Mesothelial cell of epicardium (in vitro differentiated cells): ENCODE results near the gene RBM20. TPM values are rescaled to one million over a fixed set of nuclear protein-coding genes. Genes with fewer than 3 reads are reported as not detected.
"Not testable (repeated sequence)": the region's sequence is repeated elsewhere in the genome, so short reads cannot be mapped to it uniquely, and the experiment has no call there.

Experiments
- DNase-seq, 2 experiments: peaks; one replicate each; pipeline ENCODE4 v3.0.0; 2021; ENCODE audit warnings: low spot score in 2 of 2; ENCODE audit not compliant: unreplicated experiment in 2 of 2
- H3K27ac Mint-ChIP-seq: 2 replicates; pipeline ENCODE4 v1.8.0; 2021; ENCODE audit warnings: mixed read lengths
- H3K27me3 Mint-ChIP-seq: 2 replicates; pipeline ENCODE4 v1.8.0; 2021; ENCODE audit warnings: low read depth, mixed read lengths
- H3K36me3 Mint-ChIP-seq: 2 replicates; pipeline ENCODE4 v1.8.0; 2021; ENCODE audit warnings: mixed read lengths
- H3K4me1 Mint-ChIP-seq: 2 replicates; pipeline ENCODE4 v1.8.0; 2021; ENCODE audit warnings: mixed read lengths
- H3K4me3 Mint-ChIP-seq: 2 replicates; pipeline ENCODE4 v1.8.0; 2021; ENCODE audit warnings: mild to moderate bottlenecking, moderate library complexity, mixed read lengths
- H3K9me3 Mint-ChIP-seq: 2 replicates; pipeline ENCODE4 v1.8.0; 2021; ENCODE audit warnings: mixed read lengths
- total RNA-seq: library from RNA; stranded (reverse); gene quantifications from 3 replicates; pipeline ENCODE4 v1.2.1, GENCODE V29; 2021
- TF ChIP-seq, protein P1 (sequence below): fragments of 200-600 bp; sonication (generic); IDR thresholded peaks from one replicate; pipeline ENCODE4 v1.5.0; 2021; ENCODE audit warnings: antibody characterized with exemption; ENCODE audit not compliant: unreplicated experiment

Gene RBM20
- total RNA-seq, 1 donor from 2014 or later = 23.3 TPM

DNA sequence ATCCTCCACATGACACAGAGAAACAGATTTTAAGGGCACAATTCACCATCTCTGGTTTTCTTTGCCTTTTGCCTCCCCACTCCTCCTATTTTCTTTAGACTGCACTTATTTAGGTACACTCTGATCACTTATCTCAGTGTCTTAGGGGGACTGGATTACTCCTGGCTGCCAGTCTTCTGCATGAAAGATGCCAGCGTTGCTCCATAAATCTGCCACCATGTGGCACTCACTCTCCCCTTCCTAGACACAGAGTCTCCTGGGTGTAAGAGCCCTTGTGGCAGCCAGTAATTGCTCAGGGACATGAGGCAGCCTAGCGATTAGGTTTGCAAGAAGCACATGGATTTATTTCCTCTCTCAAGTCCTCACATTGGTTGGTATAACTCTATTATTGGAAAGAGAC is 34.5 kb upstream of the RBM20 start:
- Mint-ChIP-seq H3K4me3 (no peak overlapping the region), H3K4me1 (peaks cover 22% of the 10 kb centered on the region), H3K36me3 (peaks cover 7% of the 10 kb centered on the region), H3K9me3 (no peaks in the 10 kb centered on the region), H3K27me3 (no peaks in the 10 kb centered on the region), H3K27ac (peak overlapping the region; percentile 54)
- no peak for DNase-seq
- TF ChIP-seq, protein P1, sequence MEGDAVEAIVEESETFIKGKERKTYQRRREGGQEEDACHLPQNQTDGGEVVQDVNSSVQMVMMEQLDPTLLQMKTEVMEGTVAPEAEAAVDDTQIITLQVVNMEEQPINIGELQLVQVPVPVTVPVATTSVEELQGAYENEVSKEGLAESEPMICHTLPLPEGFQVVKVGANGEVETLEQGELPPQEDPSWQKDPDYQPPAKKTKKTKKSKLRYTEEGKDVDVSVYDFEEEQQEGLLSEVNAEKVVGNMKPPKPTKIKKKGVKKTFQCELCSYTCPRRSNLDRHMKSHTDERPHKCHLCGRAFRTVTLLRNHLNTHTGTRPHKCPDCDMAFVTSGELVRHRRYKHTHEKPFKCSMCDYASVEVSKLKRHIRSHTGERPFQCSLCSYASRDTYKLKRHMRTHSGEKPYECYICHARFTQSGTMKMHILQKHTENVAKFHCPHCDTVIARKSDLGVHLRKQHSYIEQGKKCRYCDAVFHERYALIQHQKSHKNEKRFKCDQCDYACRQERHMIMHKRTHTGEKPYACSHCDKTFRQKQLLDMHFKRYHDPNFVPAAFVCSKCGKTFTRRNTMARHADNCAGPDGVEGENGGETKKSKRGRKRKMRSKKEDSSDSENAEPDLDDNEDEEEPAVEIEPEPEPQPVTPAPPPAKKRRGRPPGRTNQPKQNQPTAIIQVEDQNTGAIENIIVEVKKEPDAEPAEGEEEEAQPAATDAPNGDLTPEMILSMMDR = no peak

DNA sequence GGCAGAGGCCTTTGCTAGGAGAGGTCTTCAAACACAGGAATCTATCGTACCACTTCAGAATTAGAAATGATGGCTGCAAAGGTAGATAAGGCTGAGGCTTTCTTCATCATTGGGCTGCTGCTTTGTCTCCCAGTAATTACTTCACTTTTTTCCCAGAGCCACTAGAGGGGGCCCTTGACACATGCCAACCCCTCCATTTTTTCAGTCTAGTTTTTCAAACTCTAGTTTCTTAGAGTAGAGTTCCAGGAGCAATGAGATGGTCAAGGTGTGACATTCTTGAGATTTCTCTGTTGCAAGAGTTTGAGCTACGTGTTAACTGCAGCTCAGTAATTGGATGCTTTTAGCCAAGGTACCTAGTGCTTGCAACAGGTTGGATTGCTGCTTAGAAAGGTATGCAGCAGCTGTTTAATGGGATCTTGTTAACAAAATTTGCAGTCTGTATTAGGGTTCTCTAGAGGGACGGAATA is 33.8 kb upstream of the RBM20 start:
- no peaks in the 10 kb centered on the region for H3K36me3 Mint-ChIP-seq
- H3K9me3 Mint-ChIP-seq = no peaks in the 10 kb centered on the region
- peak in 1 of 2 experiments; percentile 58 for DNase-seq
- H3K4me1 Mint-ChIP-seq = peaks cover 27% of the 10 kb centered on the region
- no peak overlapping the region for H3K4me3 Mint-ChIP-seq
- no peaks in the 10 kb centered on the region for H3K27me3 Mint-ChIP-seq
- TF ChIP-seq, protein P1 = peak; percentile 67
- H3K27ac Mint-ChIP-seq = peak overlapping the region; percentile 0

DNA sequence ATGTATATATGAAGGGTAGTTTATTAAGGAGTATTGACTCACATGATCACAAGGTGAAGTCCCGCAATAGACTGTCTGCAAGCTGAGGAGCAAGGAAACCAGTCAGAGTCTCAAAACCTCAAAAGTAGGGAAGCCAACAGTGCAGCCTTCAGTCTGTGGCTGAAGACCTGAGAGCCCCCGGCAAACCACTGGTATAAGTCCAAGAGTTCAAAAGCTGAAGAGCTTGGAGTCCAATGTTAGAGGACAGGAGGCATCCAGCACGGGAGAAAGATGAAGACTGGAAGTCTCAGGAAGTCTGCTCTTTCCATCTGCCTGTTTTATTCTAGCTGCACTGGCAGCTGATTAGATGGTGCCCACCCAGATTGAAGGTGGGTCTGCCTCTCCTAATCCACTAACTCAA is 33.4 kb upstream of the RBM20 start:
- DNase-seq = not testable (repeated sequence)

DNA sequence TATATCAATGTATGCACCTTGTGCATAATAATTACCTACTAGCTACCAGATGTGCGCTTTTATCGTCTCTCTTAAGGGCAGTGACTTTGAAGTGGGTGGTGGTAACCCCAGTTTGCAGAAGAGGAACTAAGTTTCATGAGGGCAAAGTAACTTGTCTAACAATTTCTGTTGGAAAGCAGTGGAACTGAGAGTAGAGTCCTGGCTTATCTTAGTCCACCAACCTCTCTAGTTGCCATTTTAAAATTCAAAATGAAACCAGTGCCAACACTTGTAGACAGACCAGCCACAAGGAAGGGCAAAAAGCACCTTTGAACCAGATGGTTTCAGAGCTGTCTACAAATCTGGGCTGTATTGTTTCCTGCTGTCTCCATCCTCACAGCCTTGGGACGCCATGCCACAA is 32.0 kb upstream of the RBM20 start:
- TF ChIP-seq, protein P1 = no peak
- no peak for DNase-seq
- H3K4me1 Mint-ChIP-seq = peaks cover 27% of the 10 kb centered on the region
- H3K9me3 Mint-ChIP-seq = no peaks in the 10 kb centered on the region
- H3K27me3 Mint-ChIP-seq = no peaks in the 10 kb centered on the region
- no peak overlapping the region for H3K4me3 Mint-ChIP-seq
- H3K36me3 Mint-ChIP-seq = no peaks in the 10 kb centered on the region
- no peak overlapping the region for H3K27ac Mint-ChIP-seq

More for the DNA sequence above, 33.4 kb upstream of the RBM20 start:
- H3K4me1 Mint-ChIP-seq = peaks cover 27% of the 10 kb centered on the region
- H3K27me3 Mint-ChIP-seq, H3K36me3 Mint-ChIP-seq, H3K4me3 Mint-ChIP-seq, H3K9me3 Mint-ChIP-seq: not testable (repeated sequence)
- H3K27ac Mint-ChIP-seq = peak overlapping the region; percentile 0

DNA sequence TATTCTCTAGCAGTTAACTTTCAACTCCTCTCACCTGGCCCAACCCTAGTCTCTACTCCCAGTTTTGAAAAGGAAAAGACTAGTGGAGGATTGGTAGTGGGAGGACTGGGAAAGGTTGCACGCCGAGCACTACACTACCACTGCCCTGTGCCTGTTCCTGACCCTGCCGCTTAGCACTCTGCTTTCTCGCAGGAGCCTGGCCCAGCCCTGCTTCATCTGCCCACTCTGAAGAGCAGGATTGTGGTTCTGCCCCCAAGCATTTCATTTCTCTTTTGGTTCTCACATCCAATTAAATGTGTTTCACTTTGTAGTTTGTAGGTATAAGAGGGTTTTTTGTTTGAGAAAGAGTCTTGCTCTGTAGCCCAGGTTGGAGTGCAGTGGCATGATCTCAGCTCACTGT is 31.5 kb upstream of the RBM20 start:
- no peak overlapping the region for H3K4me3 Mint-ChIP-seq
- no peaks in the 10 kb centered on the region for H3K36me3 Mint-ChIP-seq
- no peaks in the 10 kb centered on the region for H3K9me3 Mint-ChIP-seq
- no peaks in the 10 kb centered on the region for H3K27me3 Mint-ChIP-seq
- TF ChIP-seq, protein P1 = no peak
- no peak overlapping the region for H3K27ac Mint-ChIP-seq
- peaks cover 27% of the 10 kb centered on the region for H3K4me1 Mint-ChIP-seq
- DNase-seq = no peak

DNA sequence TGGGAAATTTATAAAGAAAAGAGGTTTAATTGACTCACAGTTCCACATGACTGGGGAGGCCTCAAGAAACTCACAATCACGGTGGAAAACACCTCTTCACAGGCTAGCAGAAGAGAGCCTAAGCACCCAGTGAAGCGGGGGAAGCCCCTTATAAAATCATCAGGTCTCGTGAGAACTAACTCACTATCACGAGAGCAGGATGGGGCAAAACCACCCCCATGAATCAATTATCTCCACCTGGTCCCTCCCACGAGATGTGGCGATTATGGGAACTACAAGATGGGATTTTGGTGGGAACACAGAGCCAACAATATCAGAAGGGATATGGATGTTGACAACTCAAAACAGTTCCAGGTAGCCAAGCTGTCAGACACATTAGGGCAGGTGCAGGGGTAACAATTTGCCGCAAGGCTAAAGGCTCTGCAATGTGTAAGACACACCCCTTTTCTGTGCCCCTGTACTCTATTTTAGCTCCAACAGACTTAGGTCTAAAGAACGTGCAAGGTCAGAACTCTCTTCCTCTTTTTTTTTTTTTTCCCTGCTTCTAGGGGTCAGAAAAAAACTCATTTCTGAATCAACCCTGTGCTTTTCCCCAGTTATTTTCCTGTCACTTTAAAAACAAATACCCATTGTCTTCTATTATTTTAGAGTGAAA is 30.7 kb upstream of the RBM20 start:
- Mint-ChIP-seq H3K27me3 (no peaks in the 10 kb centered on the region), H3K36me3 (no peaks in the 10 kb centered on the region), H3K4me1 (peaks cover 27% of the 10 kb centered on the region), H3K27ac (no peak overlapping the region), H3K9me3 (no peaks in the 10 kb centered on the region), H3K4me3 (no peak overlapping the region)
- no peak for DNase-seq
- TF ChIP-seq, protein P1 = no peak
